Left renal cortex interstitium (tissue), 4 donors: ENCODE measurements around the gene SRD5A3. TPM values are rescaled to one million over a fixed set of nuclear protein-coding genes. Genes with fewer than 3 reads are reported as not detected.
"Not testable (repeated sequence)": the region's sequence is repeated elsewhere in the genome, so short reads cannot be mapped to it uniquely, and the experiment has no call there.

Experiments
- DNase-seq, 4 donors: peaks; one replicate each; pipeline ENCODE4 v3.0.0-alpha.2; 2013; ENCODE audit warnings: low read depth in 4 of 4, low spot score in 2 of 4, missing footprints in 1 of 4
- polyA plus RNA-seq, 4 donors: library from polyadenylated mRNA; unstranded; fragments of 120-200 nt; gene quantifications; one replicate each; pipeline ENCODE4 v1.2.1, GENCODE V29; 2013; ENCODE audit not compliant: insufficient read length in 4 of 4

SRD5A3 gene
- polyA plus RNA-seq, 4 donors: 17.0 to 22.6 (median 19.4) TPM

DNA sequence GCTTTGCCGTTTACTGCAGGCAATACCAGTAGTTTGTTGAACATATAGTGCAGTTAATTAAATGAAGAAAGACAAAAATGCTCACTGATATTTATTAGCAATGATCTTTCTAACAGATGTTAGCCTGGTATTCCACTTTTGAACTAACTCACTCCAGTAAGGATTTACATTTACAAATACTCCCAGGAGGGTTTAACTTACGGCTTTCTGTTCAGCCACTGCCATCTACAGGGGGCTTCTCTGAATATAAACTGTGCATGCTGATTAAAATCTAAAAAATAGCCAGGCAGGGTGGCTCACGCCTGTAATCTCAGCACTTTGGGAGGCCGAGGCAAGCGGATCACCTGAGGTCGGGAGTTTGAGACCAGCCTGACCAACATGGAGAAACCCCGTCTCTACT lies 2.2 kb upstream of the SRD5A3 start:
- no peak for DNase-seq

DNA sequence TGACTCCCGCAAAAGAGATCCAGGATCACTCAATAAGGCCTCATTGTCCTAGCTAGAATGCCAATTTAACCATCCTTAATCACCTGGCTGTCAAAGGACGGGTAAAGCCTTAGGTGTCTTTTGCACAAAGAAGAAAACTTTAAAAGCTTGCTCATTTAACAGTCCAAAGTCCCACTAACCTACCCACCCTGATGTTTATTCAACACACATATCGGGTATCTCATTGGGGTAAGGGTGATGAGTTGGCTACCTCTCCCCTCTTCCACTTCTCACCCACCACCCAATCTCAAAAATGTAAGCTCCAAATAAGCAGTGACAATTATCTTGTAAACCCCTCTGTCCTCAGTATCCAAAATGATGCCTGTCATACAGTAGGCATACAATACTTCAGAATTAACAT lies 988 bp upstream of the SRD5A3 start:
- no peak for DNase-seq

- DNase-seq: no peak
These were observed 811 bp downstream of the SRD5A3 start for GRCh38 chr4:55346851-55347255.

- DNase-seq: no peak
These were observed 1.7 kb downstream of the SRD5A3 start for GRCh38 chr4:55347610-55348228.

- no peak for DNase-seq
These were observed 2.4 kb downstream of the SRD5A3 start for GRCh38 chr4:55348466-55348865.

DNA sequence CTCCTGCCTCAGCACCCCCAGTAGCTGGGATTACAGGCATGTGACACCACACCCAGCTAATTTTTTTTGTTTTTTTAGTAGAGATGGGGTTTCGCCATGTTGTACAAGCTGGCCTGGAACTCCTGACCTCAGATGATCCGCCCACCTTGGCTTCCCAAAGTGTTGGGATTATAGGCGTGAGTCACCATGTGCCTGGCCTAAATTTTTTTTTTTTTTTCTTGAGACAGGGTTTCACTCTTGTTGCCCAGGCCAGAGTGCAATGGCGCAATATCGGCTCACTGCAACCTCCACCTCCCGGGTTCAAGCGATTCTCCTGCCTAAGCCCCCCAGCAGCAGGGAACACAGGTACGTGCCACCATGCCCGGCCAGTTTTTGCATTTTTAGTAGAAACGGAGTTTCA lies 4.8 kb downstream of the SRD5A3 start:
- not testable (repeated sequence) for DNase-seq

DNA sequence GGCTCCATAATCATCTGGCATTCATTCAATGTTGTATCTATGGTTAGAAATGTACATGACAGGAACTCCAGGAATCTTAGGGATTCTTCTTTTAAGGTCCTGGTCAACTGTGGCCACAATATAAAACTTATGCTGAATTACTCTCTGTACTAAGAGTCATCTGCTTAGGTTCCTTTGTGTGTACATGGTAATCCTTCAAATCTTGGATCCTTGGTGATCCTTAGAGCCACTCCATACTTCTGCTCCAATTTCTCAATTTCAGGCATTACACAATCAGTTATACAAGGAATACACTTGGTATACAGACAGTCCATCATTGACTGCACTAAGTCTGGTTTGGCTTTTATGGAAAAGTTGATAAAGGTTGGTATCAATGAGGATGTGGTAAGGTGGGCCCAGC lies 5.8 kb downstream of the SRD5A3 start:
- no peak for DNase-seq

GRCh38 chr4:55352726-55353125 lies 6.7 kb downstream of the SRD5A3 start:
- no peak for DNase-seq

- not testable (repeated sequence) for DNase-seq
These were observed 7.2 kb downstream of the SRD5A3 start for GRCh38 chr4:55353228-55353747.

- DNase-seq: no peak
These were observed 8.6 kb downstream of the SRD5A3 start for GRCh38 chr4:55354648-55355047.

GRCh38 chr4:55355555-55355954 lies 9.5 kb downstream of the SRD5A3 start:
- no peak for DNase-seq

DNA sequence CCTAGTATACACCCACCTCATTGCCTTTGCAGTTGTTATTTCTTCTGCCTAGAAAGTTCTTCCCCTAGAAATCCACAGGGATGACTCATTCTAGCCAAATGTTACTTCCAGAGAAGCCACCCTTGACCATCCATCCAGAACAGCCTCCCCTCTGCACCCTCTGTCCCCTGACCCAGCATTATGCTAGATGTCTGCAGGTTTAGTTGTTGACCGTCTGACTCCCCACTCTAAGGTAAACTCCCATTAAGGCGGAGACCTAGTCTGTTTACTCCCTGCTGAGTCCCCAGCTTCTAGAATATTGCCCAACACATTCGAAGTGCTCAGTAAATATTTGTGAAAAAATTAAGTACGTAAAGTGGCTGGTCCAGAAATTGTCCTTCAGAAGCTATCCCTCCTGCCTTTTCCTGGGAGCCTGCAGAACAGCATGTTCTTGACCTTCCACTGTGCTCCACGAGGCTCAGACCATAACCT lies 11.0 kb downstream of the SRD5A3 start:
- no peak for DNase-seq

GRCh38 chr4:55358246-55358645 lies 12.2 kb downstream of the SRD5A3 start:
- DNase-seq: no peak

DNA sequence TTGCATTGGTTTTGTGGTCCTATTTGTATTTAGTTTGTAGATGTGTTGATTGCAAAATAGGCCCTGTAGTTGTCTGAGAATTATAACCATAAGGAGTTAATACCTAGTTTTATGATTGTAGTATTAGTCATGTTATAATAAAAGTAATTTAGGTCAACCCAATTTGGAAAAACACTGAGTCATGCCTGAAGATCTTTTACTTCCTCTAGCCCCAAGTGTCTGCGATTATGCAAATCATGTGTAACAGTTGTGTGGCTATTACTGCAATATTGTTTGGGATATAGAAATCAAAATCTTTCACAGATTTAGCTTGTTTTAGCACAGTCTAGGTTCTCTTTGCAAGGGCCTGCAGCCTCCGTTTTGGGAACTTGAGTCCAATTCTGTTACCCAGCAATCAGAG lies 12.6 kb downstream of the SRD5A3 start:
- no peak for DNase-seq

GRCh38 chr4:55359397-55359916 lies 13.4 kb downstream of the SRD5A3 start:
- no peak for DNase-seq

- DNase-seq: not testable (repeated sequence)
These were observed 16.9 kb downstream of the SRD5A3 start for GRCh38 chr4:55362938-55363337.

DNA sequence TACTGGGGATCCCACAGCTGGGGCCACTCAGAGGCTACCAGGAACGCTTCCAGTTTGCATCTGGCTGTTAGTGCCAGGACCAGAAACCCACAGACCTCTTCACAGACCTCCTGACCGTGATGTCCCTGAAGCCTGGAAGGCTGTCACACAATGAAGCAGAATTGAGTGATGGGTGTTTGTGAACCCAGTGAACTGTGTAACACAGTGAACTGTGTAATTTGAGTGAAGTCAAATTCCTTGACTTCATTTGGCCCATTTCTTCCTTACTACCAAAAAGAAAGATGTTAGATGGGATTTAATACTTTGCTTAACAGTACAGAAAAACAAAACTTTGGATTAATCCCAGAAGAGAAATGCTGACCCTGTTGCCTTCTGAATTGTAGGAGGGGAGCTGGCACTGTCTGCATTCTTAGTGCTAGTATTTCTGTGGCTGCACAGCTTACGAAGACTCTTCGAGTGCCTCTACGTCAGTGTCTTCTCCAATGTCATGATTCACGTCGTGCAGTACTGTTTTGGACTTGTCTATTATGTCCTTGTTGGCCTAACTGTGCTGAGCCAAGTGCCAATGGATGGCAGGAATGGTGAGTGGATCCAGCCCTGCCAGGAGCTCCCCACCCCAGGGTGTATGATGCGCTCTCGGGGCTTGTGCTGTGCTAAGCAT lies 17.8 kb downstream of the SRD5A3 start:
- no peak for DNase-seq

DNA sequence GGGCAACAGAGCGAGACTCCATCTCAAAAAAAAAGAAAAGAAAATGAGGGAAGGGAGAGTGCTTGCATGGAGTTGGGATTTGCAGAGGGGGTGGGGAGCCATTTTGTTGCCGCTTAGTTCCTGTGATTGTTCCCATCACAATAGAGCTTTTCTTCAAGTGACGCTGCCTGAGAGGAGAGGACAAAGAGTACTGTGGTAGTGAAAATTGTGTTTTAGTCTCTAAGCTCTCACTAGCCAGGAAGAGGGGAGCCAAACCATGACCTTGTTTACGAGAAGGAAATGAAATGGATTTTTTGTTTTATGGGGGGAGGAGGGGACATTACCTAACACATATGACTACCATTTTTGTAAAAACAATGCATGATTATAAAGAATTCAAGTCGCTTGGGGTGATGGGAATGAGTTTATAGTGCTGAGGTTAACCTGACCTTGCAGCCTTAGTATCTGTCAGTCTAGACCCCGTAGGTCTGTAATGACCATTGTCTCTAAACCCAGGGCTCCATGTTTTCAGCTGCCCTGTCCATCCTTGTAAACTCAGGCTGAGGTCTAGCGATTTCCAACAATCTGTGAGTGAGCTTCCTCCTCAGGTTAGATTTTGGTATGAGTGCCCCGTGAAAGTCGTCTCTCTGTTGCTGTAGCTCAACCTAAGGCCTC lies 18.8 kb downstream of the SRD5A3 start:
- no peak for DNase-seq

GRCh38 chr4:55365345-55365728 lies 19.3 kb downstream of the SRD5A3 start:
- no peak for DNase-seq

DNA sequence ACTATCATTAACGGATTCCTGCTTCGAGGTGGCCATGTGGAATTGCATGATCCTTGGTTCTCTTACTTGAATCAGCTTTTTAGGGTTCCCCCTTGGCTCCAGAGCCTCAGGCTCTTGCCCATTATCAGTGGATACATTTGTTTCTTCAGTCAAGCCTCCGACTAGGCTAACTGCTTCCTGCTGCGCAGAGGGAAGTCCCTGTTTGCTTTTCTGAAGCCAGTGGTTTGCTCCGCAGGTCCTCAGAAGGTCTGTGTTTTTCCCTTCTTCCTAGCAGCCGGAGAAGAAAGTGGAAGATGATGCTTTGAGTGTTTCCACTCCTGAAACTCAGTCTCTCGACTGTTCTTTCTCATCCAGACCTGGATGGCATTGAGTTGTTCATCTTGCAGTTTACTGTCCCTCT lies 20.6 kb downstream of the SRD5A3 start:
- DNase-seq: no peak

- DNase-seq: no peak
These were observed 21.2 kb downstream of the SRD5A3 start for GRCh38 chr4:55367084-55367722.
